Measurements from ENCODE around the gene TYW1B.
"Not testable (repeated sequence)": the region's sequence is repeated elsewhere in the genome, so short reads cannot be mapped to it uniquely, and the experiment has no call there.

Gene TYW1B

DNA sequence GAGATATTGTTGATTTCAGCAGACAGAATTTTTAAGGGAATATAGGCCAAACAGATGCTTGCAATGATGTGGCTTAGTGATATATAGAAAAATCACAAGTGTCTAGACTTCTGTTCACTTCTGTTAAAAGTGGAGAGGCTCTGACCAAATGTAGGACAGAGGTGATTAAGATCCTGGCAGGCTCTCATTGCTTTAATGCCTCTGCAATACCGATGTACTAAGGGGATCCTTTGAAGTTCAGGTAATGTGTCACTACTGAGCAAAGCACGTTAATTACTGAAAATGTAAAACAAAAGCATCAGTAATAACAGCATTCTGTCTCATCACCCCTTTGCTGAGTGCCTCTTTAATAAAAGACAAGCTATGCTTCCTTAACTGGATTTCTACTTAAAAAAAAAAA is 131.4 kb downstream of the TYW1B start:
- DNase-seq, result not testable (repeated sequence)

DNA sequence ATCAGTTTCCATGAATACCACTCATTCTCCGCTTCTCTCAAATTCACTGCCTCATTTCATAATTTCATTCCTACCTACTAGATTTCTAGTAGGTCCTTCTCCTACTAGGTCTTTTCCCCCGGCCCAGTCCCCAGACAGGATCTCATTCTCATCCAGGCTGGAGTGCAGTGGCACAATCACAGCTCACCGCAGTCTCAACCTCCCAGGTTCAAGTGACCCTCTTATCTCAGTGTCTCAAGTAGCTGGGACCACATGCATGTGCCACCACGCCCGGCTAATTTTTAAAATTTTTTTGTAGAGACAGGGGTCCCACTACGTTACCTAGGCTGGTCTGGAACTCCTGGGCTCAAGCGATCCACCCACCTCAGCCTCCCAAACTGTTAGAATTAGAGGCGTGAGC is 132.5 kb downstream of the TYW1B start:
- DNase-seq, result not testable (repeated sequence)

DNA sequence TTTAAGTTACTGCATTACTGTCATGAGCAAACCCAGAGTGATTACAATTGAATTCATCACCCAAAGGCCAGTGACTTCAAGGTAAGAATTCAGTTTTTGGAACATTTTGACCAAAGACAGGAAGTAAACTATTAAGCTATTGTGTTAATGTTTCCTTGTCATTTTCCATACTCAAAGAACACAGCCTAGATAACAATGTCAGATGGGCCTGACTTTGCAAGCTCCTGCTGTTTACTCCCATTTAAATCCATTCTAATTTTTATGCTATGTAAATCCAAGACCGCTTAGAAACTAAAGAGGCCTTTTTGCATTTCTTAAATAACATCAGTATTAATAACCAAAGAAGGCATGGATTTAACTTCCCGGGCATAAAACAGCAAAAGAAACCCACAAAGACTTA is 136.6 kb downstream of the TYW1B start:
- DNase-seq, result not testable (repeated sequence)

DNA sequence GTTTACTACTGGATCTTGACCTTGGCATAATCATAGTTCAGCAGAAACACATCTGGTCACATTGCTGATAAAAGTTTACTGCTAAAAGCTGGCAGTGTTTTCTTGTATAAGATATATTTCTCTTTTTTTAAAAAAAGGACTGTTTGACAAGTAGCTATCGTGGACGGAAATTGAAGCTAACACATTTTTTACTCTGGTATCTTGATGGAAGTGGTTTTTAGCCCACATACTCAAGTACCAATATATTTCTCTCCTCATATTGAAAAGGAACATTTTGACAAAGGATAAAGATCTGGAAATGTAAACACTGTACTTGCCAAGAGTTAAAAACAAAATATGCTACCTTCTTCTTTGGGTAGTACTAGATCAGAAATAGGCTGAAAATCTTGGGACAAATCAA is 137.8 kb downstream of the TYW1B start:
- not testable (repeated sequence) for DNase-seq

DNA sequence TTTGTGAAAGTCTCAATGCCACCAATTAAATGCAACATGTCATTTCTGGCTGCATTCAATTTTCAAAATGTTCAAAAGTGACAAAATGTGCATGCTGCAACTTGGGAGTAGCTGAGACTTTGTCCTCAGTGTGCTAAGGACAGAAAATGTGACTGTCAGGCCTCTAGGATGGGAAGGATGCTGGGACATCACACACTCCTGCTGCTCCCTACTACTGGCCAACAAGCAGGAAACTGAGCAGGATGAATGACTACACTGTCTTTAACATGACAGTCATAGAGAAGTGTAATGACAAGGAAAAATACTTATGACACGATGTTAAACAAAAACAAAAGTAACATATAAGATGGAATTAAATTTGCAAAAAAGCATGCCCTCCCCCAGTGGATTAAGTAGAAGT is 138.7 kb downstream of the TYW1B start:
- DNase-seq, result not testable (repeated sequence)

DNA sequence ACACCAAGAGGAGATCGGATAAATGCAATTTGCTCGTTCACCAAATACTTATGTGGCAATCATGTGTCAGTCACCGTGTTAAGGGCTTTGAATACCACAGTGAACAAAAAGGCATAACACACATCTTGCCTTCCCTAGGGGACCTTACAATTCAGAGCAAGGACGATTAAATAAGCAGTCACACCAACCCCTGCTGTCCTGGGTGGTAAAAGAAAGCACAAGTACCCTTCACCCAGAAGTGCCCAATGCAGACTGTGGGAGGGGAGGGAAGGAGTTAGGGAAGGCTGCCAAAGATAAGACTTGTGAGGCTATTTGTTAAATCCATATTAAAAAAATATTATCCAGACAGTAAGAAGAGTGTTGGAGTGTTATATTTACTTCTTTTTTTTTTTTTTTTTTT is 146.8 kb downstream of the TYW1B start:
- DNase-seq, result not testable (repeated sequence)

DNA sequence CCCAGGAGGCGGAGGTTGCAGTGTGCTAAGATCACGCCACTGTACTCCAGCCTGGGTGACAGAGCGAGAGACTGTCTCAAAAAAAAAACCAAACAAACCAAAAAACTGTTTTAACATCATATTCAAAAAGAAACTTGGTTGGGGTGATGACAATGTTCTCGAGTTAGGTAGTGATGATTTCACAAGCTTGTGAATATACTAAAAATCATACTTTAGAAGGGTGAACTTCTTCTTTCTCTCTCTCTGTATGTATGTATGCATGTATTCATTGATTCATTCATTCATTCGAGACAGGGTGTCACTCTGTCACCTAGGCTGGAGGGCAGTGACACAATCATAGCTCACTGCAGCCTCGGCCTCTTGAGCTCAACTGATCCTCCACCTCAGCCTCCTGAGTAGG is 151.1 kb downstream of the TYW1B start:
- DNase-seq, result not testable (repeated sequence)

DNA sequence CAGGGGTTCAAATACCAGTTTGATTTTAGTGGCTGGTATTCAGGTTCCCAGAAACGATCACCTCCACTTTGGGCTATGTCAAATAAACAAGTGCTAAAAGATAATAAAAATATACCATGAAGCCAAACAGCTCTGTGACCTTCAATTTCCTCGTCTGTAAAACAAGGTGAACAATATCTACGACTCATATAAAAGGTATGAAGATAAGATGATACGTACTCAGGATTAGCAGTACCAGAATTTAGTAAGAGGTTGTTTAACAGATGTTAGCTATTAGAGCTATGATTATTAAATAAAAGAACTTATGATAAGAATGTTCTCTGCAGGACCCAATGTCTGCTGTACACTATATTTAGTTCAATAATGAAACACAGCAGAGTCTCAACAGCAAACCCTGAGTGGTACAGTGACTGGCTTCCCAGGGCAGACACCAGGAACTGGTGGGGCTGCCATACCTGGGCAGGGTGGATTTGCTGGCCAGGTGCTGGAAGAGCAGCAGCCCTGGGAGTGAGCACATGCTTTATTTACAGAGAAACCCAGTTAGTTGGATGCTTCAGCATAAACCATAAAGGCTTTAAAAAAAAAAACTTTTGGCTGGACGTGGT is 151.8 kb downstream of the TYW1B start:
- DNase-seq, result not testable (repeated sequence)

DNA sequence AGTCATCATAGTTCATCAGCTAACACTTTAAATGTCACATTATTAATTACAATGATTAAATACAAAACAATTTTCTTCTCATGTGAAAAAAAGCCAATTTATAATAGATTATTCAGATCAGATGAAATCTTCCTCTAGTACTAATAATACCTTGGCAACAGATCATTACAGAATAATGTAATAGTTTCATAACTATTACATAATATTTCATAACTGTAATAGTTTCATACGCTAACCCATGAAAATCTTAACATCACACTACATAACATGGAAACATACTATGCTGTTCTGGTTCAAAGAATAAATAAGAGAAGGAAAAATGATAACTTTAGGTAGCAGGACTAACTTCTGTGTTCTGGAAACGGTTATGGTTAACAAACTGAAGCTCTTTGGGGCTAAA is 152.3 kb downstream of the TYW1B start:
- DNase-seq, result not testable (repeated sequence)

DNA sequence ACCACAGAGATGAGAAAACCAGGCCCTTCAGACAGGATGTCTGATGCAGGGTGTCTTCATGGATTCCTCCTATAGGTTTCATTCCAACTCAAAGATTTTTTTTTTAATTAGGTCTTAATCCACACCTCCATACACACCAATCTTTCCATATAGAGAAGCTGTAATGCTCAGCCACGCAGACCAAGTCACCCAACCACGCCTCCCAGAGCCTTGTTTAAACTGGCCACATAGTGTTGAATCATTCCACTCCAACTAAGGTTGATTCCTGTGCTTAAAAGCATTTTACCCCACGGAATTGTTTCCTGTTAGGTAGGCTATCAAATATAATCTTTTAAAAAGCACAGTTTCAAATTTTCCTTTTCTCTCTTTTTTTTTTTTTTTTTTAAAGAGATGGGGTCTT is 153.6 kb downstream of the TYW1B start:
- no peak for DNase-seq

DNA sequence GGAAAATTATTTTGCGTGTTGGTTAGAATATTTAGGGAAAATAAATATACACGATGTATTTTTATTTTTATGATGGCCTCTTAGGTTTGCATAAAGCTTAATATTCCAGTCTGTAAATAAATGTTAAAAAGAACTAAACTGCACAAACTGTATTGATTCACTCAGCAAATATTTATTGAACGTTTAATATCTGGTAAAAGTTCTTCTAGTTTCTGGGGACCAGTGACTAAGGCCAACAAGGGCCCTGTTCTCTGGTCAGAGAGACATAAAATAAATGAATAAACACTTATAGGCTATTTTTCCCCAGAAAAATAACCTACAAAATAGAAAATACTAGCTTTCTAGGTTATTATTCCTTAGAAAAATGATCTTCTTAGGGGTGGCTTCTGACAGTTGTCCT is 157.2 kb downstream of the TYW1B start:
- not testable (repeated sequence) for DNase-seq

DNA sequence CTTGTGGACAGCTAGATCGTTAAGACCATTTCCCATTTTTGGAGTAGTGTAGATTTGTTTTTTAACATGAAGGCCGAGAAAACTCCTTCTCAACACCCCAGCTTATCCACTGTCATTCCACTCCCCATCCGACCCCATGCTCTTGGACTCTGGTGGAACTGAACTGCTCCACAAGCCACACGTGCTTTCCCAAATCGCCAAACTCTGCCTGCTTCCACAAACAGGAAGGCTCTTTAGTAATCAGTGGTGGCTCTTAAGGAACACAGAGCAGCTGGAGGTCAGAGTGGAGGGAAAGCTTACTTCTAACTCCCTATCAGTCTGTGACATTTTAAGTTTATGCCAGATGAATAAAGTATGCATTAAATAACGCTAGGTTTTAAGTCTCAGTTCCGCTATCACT is 159.6 kb downstream of the TYW1B start:
- not testable (repeated sequence) for DNase-seq

DNA sequence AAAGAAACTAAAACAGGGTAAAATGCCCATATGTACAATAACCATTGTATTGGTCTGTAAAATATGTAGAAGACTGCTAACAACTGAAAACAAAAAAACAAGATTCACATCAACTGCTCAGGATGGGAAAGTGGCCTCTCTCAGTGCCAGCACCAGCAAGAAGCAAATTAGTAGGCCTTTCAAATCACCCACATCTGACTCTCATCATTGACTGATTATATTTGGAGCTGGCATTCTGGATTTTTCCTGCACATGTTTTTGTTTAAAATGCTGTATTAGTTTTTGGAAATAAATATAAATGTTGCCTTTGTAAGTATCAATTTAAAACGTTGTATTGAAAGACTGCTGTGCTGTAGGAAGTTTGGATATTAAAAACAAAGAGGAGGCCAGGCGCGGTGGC is 161.0 kb downstream of the TYW1B start:
- not testable (repeated sequence) for DNase-seq

DNA sequence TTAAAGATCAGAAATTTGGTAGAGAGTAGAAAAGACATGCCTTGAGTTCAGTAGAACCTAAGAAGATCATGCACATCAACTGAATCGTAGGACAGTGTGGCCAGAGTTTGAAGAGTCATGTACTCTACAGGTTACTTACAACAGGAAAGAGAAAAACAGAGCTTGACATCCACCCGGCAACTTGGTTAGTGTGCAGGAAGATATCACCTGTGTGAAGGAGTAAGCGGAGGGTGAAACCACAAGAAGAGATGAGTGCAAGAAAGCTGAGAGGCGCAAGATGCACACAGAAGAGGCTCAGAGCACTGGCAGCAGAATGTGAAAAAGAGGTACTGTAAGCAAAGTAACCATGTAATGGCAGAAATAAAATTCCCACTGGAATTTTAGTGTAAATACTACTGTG is 179.4 kb downstream of the TYW1B start:
- not testable (repeated sequence) for DNase-seq

DNA sequence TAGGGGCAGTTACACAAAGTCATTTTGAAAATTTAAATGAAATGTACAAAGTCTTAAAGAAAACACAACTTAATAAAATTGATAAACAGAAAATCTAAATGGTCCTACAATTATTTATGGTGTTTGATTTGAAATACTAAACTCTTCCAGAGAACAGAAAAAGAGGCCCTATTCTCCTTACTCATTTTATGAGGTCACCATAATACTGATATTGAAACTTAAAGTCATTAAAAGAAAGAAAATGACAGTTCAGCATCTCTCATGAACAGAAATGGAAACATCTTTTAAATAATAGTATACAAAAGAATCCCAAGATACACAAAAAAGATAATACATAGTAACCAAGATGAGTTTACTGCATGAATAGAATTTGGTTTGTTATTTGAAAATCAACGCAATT is 184.3 kb downstream of the TYW1B start:
- DNase-seq, result not testable (repeated sequence)

DNA sequence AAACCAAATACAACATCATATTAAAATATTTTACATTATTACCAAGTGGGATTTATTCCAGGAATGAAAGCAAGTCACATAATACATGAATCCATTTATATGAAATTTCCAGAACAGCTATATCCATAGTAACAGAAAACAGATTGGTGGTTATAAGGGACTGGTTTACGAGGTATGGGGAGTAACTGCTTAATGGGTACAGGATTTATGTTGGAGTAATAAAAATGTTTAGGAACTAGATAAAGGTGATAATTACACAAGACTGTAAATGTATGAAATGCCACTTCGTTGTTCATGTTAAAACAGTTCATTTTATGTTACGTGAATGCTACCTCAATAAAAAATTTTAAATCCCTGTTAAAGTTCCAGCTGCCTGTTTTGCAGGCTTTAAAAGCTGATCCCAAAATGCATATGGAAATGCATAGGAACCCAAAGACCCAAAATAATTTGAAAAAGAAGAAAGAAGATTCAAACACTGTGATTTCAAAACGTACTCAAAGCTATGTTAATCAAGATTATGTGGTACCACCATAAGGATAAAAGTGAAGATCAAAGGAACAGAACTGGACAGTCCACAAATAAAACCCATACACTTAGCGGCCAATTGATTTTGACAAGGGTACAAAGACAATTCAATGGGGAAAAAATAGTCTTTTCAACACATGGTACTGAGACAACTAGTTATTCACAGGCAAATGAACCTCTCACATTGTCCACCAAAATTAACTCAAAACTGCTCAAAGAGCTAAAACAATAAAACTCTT is 186.3 kb downstream of the TYW1B start:
- not testable (repeated sequence) for DNase-seq

DNA sequence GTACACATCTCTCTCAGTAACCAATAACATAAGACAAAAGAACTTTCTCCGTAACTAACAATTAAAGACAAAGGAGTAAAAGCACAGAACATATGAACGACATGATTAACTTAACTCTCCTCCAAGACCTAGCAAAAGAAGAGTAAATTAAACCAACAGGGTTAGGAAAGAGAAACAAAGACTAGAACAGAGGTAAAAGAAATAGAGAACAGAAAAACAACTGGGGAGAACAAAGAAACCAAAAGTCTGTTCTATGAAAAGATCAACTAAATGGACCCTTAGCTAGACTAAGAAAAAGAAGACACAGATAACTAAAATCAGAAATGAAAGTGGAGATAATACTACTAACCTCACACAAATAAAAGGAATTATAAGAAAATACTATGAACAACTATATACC is 187.3 kb downstream of the TYW1B start:
- DNase-seq, result not testable (repeated sequence)

DNA sequence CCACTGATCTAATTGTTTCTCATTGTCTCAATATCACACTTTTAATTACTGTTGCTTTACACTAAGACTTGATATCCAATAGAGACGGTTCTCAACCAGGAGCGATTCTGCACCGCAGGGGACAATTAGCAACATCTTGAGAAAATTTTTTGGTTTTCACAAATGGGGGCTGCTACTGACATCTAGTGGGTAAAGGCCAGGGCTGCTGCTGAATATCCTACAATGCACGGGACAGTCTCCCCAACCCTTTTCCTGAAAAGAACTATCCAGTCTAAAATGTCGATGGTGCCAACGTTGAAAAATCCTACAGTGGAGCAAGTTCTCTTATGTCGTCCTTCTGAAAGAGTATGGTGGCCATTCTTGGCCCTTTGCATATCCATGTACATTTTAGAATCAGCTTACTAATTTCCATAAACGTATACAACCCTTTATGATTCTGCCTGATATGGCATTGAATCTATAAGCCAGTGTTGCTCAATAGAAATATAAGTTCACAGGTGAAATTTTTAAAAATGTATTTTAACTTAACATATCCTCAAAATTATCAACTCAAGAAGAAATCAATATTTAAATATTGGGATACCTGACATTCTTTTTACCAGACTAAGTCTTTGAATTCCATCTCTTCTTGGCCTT is 192.6 kb downstream of the TYW1B start:
- DNase-seq, result not testable (repeated sequence)

DNA sequence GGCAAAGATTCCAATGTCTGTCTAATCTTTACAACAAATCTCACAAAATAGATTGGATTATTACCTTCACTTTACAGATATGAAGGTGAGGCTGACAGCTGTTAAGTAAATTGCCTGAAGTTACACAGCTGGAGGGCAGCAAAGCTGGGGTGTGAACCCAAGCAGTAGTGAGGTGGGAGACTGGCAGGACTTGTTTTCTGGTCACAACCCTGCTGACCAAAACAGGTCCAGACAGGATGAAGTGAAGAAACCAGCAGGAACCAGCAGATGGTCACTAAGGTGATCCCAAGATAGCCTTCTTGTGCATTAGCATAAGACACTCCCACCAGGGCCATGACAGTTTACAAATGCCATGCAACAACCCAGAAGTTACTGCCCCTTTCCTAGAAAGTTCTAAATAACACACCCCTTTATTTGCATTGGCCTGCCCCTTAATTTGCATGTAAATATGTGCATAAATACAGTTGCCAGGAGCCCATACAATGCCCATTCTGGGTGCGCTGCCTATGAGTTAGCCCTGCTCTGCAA is 195.2 kb downstream of the TYW1B start:
- not testable (repeated sequence) for DNase-seq

DNA sequence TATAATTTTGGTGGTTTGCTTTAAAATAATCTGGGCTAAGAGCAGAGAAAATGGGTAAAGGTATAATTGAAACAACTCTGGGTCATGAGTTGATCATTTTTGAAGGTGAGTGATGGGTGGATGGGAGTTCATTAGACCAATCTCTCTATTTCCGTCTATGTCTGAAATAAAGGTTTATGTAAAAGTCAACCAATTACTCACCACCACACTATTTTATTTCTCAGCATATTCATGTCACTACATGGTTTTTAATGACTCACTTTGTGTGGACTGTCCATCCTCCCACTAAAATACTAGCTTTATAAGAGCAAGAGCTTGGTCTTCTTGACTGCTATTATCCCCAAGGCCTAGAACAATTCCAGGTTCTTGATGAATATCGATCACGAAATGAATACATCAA is 199.6 kb downstream of the TYW1B start:
- not testable (repeated sequence) for DNase-seq

DNA sequence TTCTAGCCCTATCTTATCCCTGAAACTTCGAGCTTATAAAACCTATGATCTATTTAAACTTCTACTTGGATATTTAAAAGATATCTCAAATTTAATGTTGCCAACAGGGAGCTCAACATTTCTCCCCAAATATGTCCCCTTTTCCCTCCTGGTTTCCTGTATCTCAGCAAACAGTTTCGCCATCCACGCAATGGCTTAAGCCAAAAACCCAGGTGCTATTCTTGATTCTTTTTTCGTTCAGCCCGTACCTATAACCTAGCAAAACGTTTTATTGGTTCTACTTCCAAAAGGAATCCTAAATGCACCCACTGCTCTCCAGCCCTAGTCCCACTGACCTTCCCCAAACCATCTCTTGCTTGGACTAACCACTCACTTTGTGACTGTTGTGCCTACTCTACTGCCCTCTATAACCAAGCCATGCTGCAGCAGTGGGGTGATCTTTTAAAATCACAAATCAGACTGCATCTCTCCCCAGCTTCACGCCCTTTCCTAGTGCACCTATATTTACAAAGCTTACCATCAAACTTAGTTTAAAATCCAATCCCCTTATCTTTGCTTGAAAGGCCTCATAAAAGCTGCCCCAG is 201.5 kb downstream of the TYW1B start:
- DNase-seq, result not testable (repeated sequence)

DNA sequence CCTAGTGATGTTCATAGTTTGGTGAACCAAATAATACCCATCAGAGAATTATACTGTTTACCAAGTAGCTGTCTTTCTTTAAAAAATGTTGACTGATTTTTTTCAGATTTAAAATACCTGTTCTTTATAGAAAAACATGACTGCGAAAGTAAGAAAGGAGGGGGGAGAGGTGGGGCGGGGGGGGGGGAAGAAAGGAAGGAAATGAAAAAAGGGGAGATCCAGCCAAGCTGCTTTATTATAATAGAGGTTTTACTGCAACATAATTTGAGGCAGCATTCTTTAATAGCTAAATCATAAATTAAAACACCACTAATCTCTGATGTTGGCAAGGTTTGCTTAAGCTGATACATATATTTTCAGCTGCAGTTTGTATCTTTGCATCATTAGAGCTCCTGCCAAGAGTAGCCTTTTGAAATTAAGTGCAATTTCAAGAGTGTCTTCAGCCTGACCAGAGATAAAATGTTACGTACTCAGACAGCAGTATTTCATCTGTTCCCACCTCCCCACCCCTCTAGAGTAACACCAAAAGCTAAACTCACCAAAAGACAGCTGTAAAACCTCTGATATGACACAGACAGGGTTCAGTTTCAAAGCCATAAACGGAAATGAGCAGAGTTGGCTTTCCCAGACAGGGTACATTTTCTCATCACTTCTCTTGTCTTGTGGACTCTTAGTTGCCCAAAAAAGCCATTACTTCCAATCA is 202.1 kb downstream of the TYW1B start:
- DNase-seq, result not testable (repeated sequence)

DNA sequence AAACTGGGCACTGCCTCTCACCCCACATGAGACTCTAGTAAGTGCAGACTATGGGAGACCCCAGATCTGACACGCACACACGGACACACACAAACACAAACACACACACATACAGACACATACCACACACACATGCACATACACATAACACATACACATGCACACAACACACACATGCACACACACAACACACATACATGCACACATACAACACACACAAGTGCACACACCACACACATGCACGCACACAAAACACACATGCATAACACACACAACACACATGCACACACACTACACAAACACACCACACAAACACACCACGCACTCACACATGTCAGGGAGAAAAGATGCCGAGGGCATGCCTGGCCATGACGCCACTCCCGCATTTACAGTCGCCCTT is 205.5 kb downstream of the TYW1B start:
- DNase-seq, result no peak

Measured in suppressor macrophage treated with lipopolysaccharide for 4 hours (primary cell).